Measurements from ENCODE around the gene PMEPA1.

DNA sequence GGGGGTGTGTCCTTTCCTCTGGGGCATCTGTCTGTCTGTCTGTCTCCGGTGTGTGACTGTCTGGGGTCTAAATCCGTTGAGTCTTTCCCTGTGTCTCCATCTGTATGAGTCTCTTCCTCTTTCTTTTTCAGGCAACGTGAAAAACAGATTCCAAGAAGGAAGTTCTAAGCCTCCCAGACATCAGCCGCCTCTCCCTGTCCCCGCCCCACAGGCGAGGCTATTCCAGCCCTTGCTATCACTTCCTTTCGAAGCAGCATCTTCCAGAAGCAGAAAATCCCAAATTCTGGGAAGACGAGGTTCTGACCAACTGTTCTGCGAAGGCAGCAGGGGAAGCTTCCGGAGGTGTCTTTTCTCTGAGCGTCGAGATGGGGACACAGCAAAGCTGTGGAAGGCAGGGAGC lies 34.0 kb downstream of the PMEPA1 start:
- TF ChIP-seq POLR2A (IDR thresholded peaks at IDR 0.05; ENCODE audit: low read length) = no peak
- no peak for TF ChIP-seq GATA1 (IDR thresholded peaks at IDR 0.05; ENCODE audit: low read depth, low read length)

Measured in erythroblast (primary cell).